GM20431 (cell line): ENCODE measurements around the gene EVI5.

ENCODE experiments used
- in situ Hi-C: fragments of 300-500 bp; cut with MseI, MboI; formaldehyde crosslinking; loops from one replicate; pipeline ENCODE4 v1.15.0; 2020; ENCODE audit warnings: low sequenced_read_pairs; ENCODE audit not compliant: unreplicated experiment

The EVI5 gene

DNA sequence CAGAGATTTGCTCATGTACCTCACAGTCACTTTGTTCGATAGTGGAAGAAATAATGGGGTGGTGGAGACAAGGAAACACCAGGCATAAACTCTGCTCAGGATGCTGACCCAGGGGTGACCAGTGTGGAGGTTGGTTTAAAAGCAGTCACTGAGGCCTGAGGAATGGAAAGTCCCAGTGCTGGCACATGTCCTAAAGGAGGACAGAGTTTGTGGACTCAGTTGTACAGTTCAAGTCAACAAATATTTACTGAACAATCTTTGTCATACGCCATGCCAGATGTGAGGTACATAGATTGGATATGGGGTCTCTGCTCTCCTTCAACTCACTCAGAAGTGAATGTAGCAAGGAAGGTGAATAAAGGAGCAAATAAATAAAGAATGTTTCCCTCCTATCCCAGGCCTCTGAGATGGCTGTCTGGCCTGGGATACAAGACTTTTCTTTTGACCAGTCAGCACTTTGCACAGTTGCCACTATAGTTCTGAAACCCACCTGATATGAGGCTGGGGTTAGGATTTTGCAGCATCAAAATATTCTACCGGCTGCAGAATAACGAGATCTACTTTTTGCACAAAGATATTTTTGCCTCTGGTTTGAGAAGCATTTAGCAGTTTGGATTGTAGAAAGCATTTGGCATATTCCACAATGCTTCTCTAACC, 290.3 kb downstream of the EVI5 start:
- in situ Hi-C loops: no loop called here

DNA sequence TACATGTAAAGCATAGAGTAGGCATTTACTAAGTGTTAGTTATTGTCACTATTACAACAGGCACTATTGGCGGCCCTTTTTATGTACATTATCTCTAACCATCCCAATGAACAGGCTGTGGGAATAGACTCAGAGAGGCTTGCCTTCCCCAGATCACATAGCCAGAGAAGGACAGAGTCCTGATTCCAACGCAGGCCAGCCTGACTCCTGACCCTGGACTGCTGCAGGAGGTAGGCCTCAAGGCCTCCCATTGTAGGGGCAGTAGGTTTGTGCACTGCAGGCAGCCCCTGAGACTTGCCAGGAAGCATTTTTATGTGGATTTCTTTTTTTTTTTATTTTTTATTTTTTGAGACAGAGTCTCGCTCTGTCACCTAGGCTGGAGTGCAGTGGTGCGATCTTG, 291.8 kb downstream of the EVI5 start:
- in situ Hi-C loops: no loop called here

DNA sequence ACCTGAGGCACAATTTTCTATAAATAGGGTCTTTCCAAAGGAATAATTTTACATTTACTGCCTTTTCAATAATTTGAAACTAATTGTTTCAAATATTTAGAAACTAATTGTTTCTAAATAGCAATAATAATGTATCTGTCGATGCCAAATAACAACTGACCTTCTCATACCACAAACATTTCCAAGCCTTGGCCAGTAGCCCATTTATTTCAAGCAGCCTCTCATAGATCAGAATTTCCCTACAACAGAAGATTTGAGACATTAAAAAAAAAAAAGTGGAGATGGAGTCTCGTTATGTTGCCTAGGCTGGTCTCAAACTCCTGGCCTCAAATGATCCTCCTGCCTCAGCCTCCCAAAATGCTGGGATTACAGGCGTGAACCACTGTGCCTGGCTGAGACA, 296.1 kb downstream of the EVI5 start:
- in situ Hi-C loops: loop anchor here (10.0 kb wide), 1 partner anchor 106 kb away; no protein-coding TSS in a partner anchor

DNA sequence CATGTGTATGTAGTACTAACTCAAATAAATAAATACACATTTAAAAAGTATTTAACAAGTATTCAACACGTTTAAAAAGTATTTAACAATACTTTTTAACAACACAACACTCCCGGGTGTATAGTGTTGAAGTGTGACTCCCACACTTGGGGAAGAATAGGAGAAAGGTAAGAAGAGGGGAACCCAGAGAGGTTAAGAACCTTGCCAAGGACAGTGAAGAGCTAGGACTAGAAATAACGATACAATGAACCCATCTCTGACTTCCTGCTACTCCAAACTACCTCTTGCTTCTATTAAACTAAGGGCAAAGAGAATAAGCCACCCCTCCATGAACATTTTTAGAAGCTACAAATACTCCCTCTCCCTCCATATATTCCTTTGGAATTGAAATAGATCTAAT, 296.5 kb downstream of the EVI5 start:
- in situ Hi-C loops: loop anchor here (10.0 kb wide), 1 partner anchor 106 kb away; no protein-coding TSS in a partner anchor

DNA sequence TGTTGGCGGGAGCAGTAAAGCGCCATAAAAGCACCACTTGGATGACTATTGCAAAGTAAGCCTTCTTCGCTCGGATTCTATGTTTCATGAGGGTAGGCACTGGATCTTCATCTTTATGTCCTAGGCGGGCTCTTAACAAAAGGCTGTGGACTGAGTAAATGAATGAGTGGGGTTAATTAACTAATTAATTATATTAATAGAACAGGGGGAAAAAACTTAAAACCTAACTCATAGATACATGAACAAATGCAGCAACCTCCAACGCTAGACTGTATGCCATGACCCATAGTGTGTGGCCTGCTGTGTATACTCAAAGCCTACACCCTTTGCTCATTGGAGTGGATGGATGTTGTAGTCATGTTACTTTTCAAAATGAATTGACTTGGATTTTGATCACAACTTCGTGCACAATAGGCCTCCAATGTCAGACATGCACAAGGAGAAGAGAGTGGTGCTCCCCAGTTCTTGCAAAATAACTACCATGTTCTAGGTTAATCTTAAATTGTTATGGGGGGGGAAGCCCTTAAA, 297.8 kb downstream of the EVI5 start:
- in situ Hi-C loops: loop anchor here (10.0 kb wide), 1 partner anchor 108 kb away; no protein-coding TSS in a partner anchor

DNA sequence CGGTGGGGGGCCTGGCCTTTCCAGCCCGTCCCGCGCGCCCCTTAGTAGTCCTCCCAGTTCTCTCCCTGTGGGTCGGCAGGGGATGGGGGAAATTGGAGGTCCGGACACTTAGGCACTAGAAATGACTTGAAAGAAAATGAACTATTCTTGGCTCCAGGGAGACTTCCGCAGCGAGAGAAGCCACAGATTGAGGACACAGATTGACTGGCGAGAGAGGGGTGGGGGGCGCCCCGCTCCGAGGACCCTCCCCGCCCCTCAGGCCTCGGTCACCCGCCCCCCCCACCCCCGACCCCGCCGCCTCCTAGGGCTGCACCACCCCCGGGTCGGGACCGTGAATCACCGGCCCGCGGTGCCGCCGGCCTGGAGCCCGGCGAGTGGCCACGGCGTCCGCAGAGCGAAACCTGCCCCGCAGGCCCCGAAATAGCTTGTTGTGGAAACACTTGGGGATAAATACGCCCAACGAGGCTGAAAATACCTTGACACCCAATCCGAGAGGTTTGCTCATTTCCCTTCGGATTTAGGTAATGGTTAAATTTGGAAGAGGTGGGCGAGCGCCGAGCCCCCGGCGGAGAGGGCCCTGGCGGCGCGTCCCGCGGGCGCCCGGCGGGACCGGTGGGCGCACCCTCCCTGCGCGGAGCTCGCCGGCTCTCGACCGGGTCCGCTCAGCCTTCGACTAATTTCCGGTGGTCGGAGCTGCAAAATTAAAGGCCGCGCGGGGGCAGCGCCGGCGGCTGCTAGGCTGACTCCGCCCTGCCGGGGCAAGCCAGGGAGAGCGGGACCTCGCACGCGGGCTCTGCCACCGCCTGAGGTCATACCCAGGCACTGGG, 298.4 kb downstream of the EVI5 start, which contains the start of gene GFI1:
Gene GFI1, minus strand, starts transcription at position 675 of the 827 bp plus-strand sequence. CDS start 3,438 bp downstream, outside the sequence.
- in situ Hi-C loops: loop anchor here (10.0 kb wide), 1 partner anchor 108 kb away; no protein-coding TSS in a partner anchor

DNA sequence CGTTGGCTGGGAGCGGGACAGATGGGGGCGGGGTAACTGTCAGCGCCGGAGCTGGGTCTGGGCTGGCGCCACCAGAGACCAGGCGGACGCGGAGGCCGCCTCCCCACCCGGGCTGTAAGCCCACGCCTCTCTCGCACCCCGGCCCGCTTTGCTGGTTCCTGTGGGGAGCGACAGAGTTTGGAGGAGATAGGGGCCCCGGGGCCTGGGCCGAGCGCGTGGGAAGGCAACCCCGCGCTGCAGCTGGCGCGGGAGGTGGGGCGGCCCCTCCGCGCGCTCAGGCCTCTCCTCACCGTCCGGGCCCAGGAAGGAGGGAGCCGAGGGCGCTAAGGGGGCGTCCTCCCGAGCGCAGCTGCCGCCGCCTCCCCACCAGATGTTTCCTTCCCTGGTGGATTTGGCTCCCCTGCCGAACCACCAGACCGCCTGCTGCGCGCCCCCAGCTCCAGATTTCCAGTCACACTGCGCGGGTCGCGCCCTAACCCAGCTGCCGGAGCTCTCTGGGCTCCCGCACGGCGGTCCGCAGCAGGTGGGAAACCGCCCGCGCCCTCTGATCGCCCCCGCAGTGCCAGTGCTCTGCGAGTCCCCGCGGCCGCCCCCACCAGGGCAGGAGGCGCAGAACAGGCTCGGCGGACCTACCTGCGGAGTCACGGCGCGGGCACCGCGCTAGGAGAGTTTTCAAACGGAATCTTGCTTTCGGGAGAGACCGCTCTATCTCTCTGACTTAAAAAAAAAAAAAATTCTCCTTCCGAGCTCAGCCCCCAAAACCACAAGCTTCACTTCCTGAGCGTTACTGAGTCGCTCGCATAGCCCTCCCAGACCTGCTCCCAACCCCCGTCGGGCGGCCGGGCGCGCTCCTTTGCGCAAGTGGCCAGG, 299.3 kb downstream of the EVI5 start:
- in situ Hi-C loops: loop anchor here (10.0 kb wide), 1 partner anchor 109 kb away; no protein-coding TSS in a partner anchor

DNA sequence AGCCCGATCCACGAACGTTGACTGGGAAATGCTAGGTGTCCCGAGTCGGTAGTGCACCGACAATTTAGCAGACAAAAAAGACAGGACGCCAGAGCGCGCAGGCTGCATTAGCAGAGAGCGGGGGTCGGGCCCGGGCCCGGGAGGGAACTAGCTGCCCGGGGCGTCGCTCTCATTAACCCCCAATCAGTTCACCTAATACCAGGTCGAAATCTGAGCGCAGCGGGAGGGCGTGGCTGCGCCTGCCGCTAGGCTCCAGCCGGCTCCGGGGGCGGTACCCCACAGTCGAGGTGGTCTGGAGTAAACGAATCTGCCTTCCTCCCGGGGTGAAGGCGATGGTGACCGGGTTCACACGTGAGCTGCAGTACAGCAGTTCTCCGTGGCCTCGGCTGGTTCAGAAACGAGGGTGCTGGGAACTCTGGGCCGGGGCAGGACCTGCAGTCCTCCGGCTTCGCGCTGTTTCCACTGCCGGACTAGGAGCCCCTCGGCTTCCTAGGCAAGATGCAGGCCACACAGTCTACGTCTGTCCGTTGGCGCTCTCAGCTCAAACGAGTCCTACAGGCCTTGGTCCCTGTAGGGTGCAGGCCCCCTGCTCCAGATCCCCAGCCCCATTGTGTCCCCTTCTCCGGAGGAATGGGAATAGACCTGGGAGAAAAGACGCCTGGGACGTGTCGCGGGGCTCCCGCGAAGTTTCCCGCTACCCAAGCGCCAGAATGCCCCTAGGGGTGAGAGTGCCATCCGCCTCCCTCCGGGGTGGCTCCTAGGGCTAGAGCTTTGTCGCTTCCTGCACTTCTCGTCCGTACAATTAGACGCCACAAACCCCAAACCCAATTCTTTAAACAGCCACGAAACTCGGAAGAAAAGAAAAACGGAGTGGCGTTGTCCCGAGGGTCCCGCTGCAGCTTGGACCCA, 300.2 kb downstream of the EVI5 start:
- in situ Hi-C loops: loop anchor here (10.0 kb wide), 1 partner anchor 110 kb away; no protein-coding TSS in a partner anchor

DNA sequence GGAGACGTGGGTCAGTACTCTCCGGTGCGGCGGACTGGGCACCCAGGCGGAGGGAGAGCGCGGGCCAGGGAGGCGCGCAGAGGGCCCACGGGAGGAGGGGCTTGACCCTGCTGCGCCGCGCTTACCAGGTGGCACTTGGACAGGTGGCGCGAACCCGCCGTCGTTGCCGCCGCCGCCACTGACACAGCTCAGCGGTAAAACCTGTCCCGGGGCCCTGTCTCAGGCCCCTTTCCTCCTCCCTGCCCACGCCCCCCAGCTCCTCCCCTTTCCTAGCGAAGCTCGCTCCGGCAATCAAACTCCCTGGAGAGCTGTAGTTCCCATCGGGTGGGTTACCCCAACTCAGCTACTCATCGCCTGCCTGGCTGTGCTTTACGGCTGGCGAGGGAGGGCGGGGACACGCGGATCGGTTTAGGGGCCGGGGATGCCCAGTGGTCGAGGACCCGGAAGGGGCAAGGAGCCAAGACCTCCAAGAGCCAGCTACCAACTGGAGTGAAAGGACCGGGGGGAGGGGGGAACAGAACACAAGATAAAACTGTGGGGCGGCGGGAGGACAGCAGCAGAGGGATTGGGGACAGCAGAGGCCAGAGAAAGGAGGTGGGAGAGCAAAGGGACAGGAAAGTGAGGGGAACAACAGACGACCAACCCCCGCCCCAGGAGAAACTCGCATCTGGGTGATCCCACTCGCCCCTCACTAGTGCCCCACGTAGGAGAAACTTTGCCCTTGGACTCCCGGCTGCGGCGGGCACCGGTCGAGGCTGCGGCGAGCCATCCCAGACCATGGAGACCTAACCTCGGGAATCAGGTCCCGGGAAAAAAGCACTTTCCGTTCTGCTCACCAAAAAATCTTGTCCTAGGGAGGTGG, 301.1 kb downstream of the EVI5 start:
- in situ Hi-C loops: loop anchor here (10.0 kb wide), 1 partner anchor 111 kb away; no protein-coding TSS in a partner anchor

DNA sequence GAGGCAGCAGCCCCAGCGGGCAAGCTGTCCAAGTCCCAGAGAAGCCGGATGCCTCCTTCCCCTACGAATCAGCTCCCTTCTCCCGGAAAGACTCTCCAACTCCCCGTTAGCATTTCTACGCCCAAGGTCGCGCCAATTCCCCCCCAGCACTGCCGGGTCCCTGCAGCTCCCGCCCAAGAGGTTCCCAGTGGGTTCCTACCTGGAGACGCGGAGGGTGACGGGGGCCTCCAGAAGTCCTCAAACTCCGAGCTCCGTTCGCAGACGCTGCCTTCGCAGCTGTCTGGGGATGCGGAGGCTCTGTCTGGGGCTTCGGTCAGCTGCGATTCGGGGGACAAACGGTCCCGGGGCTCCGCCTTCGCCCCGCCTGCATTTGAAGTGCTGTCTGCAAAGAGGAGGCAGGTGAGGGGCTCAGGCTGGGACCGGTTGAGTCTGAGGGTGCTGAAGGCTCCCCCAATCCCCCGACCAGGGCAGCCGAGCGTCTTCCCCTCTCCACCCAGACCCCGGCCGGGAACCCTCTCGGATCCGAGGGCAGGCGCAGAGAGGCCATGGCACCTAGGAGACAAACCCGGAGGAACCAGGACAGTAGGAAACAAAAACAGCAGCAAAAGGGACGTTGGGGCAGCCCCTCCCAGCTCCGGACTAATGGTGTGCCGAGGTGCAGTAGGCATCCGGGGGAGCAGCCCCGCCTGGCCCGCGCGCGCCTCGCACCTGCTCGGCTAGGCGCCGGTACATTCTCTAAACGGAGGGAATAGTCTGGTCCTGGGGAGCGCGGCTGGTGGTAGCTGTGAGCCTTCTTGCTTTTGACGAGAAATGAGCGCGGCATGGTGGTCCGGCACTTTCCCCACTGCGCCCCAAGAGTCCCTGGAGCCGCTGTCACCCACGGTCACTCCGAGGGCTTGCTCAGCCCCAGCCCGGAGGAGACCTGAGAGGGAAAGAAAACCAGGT, 302.0 kb downstream of the EVI5 start:
- in situ Hi-C loops: loop anchor here (10.0 kb wide), 1 partner anchor 112 kb away; no protein-coding TSS in a partner anchor

DNA sequence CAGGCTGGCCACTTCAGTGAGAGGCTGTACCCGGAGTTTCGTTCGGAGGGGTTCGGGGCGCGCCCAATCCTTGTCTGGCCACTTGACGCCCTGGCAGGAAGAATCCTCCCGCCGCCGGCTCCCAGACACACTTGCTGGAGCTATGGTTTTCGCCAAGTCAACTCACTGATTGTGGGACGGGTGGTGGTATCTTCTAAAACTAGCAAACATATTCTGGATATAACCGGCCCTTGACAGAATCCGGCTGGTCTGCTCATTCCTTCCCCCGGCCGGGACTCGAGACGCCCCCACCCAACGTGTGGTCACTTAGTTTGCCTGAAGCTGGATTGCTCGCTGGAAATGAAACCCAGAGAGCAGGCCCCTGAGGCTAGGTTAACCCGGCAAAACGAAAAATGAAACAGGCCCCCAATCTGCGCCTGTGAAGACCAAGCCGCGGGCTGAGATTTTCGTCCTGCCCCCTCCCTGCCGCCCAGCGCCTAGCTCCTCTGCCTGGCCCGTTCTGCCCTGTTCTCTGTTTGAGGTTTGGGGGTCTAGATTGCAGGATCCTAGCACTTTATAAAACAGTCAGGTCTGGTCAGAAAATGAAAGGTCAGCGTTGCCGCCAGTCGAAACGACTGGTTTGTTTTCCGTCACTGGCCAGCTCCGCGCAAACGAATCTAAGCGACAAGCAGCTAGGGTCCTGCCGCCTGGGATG, 302.8 kb downstream of the EVI5 start:
- in situ Hi-C loops: loop anchor here (10.0 kb wide), 1 partner anchor 113 kb away; no protein-coding TSS in a partner anchor

DNA sequence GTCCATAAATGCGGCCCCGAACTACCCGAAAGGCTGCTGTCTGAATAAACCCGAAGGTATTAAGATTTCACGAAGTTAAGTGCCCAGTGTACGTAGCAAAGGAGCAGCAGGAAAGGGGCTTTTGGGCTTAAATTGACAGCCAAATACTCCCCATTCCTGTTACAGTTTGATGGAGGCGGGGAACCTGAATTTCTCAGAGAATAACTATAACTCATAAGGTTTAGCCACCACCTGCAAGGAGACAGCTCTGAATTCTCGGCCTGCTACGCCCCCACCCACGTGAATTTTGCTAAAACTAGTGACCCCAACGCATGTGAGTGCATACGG, 303.3 kb downstream of the EVI5 start:
- in situ Hi-C loops: loop anchor here (10.0 kb wide), 1 partner anchor 113 kb away; no protein-coding TSS in a partner anchor

DNA sequence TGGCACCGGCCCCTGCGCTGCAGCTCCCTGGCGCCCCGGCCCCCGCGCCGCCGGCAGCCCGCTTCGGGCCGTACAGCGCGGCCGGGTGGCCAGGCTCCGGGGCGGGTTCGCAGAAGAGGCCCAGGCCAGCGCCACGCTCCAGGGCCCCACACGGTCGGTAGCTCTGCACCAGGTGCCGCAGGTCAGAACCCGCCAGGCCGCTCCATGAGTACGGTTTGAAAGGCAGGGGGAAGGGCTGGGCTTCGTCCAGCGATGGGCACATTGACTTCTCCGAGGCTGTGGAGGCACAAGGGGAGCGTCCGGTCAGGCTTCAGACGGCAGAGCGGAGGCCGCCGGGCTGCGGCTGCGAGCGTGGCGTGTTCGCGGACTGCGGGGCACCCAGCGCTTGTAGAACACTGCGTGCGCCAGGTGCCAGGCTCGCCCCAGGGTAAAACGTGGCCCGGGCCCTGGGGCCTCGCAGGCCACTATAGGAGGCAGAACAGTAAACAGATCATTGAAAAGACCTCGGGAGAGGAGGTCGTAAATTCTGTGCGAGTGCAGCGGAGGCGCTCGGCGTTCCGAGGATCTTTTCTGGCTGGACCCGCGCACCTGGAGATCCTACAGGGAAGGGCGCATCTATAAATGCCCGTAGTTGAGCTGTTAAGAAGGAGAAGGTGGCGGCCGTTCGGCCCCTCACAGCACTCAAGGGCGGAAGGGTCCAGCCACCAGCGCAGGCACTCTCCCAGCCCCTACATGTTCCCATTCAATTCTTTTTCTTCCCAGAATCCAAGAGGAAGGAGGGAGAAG, 303.9 kb downstream of the EVI5 start:
- in situ Hi-C loops: loop anchor here (10.0 kb wide), 1 partner anchor 114 kb away; no protein-coding TSS in a partner anchor

DNA sequence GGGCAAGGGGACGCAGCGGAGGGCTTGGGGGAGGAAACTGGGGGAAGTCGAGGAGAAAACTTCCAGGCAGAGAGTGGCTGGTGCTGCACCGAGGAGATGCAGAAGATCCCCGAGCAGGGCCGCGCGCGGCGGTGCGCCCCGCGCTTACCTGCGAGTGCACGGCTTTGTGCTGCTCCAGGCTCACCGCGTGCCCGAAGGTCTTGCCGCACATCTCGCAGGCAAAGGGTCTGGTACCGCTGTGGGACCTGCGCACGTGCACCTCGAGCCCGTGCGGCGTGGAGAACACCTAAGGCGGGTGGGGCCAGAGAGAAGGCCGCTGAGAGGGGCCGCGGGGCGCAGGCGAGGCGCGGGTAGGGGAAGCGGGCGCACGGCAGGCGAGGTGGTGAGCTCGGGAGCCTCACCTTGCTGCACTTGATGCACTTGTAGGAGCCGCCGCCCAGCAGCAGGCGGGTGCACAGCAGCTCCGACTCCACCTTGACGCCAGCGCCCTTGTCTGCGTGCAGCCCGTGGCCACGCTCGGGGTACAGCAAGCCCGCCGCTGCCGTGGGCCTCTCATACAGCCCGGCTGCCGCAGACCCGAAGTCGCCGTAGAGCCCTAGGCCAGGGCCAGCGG, 304.6 kb downstream of the EVI5 start:
- in situ Hi-C loops: loop anchor here (10.0 kb wide), 1 partner anchor 114 kb away; no protein-coding TSS in a partner anchor

DNA sequence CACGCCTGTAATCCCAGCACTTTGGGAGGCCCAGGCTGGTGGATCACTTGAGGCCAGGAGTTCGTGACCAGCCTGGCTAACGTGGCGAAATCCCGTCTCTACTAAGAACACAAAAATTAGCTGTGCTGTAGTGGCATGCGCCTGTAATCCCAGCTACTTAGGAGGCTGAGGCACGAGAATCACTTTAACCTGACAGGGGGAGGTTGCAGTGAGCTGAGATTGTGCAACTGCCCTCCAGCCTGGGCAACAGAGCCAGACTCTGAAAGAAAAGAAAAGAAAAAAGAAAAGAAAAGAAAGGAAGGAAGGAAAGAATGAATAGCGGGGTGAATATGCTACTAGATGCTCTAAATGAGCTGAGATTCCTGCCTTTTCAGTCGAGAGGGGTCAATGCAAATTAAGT, 305.3 kb downstream of the EVI5 start:
- in situ Hi-C loops: no loop called here
